ENCODE measurements around the gene ZNF552. TPM values are rescaled to one million over a fixed set of nuclear protein-coding genes. Genes with fewer than 3 reads are reported as not detected.

Gene ZNF552
- total and polyA plus RNA-seq, 2 of the 13 experiments (the other 11 are each of a cell fraction or from before 2014, with no cell fraction given), result 8.1 to 16.6 TPM

DNA sequence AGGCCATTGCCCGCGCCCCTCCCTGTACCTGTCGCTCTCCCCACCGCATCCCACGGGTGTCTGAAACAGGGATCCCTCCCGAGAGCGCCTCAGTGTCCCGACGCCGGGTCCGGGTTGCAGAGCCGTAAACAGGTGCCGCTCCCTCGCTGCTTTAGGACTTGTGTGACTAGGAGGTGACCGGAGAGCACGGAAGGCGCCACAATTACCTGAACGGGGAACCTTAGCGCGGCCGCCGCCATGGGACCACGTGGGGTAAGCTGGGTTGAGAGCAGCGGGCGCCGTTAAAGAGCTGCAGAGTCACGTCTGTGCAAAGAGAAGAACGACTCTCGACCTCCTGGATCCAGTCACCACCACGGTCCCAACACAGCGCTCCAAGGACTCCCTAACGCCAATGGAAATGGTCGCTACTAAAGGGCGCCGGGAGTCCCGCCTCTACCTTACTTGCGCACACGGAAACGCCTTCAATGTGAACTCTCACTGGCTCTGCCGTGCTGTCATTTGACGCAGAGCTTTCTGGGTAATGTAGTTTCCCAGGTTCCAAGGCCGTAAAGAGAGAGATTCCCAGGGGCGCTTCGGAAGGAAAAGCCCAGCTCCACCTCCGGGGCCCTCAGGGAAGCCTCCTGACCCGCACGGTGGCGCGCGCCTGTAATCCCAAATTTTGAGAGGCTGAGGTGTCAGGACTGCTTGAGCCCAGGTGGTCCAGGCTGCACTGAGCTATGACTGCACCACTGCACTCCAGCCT, at the start of gene ZNF552 (continued):
- peak; percentile 59 for TF ChIP-seq ZEB1 (IDR thresholded peaks at IDR 0.05; ENCODE audit: insufficient replicate concordance, low read depth)
- TF ChIP-seq ZIK1 (CRISPR knock-in tag; IDR thresholded peaks at IDR 0.05; ENCODE audit: borderline replicate concordance, low read depth), result no peak
- TF ChIP-seq, protein P1, sequence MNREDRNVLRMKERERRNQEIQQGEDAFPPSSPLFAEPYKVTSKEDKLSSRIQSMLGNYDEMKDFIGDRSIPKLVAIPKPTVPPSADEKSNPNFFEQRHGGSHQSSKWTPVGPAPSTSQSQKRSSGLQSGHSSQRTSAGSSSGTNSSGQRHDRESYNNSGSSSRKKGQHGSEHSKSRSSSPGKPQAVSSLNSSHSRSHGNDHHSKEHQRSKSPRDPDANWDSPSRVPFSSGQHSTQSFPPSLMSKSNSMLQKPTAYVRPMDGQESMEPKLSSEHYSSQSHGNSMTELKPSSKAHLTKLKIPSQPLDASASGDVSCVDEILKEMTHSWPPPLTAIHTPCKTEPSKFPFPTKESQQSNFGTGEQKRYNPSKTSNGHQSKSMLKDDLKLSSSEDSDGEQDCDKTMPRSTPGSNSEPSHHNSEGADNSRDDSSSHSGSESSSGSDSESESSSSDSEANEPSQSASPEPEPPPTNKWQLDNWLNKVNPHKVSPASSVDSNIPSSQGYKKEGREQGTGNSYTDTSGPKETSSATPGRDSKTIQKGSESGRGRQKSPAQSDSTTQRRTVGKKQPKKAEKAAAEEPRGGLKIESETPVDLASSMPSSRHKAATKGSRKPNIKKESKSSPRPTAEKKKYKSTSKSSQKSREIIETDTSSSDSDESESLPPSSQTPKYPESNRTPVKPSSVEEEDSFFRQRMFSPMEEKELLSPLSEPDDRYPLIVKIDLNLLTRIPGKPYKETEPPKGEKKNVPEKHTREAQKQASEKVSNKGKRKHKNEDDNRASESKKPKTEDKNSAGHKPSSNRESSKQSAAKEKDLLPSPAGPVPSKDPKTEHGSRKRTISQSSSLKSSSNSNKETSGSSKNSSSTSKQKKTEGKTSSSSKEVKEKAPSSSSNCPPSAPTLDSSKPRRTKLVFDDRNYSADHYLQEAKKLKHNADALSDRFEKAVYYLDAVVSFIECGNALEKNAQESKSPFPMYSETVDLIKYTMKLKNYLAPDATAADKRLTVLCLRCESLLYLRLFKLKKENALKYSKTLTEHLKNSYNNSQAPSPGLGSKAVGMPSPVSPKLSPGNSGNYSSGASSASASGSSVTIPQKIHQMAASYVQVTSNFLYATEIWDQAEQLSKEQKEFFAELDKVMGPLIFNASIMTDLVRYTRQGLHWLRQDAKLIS (CRISPR knock-in tag; IDR thresholded peaks at IDR 0.05), result no peak
- TF ChIP-seq, protein P2, sequence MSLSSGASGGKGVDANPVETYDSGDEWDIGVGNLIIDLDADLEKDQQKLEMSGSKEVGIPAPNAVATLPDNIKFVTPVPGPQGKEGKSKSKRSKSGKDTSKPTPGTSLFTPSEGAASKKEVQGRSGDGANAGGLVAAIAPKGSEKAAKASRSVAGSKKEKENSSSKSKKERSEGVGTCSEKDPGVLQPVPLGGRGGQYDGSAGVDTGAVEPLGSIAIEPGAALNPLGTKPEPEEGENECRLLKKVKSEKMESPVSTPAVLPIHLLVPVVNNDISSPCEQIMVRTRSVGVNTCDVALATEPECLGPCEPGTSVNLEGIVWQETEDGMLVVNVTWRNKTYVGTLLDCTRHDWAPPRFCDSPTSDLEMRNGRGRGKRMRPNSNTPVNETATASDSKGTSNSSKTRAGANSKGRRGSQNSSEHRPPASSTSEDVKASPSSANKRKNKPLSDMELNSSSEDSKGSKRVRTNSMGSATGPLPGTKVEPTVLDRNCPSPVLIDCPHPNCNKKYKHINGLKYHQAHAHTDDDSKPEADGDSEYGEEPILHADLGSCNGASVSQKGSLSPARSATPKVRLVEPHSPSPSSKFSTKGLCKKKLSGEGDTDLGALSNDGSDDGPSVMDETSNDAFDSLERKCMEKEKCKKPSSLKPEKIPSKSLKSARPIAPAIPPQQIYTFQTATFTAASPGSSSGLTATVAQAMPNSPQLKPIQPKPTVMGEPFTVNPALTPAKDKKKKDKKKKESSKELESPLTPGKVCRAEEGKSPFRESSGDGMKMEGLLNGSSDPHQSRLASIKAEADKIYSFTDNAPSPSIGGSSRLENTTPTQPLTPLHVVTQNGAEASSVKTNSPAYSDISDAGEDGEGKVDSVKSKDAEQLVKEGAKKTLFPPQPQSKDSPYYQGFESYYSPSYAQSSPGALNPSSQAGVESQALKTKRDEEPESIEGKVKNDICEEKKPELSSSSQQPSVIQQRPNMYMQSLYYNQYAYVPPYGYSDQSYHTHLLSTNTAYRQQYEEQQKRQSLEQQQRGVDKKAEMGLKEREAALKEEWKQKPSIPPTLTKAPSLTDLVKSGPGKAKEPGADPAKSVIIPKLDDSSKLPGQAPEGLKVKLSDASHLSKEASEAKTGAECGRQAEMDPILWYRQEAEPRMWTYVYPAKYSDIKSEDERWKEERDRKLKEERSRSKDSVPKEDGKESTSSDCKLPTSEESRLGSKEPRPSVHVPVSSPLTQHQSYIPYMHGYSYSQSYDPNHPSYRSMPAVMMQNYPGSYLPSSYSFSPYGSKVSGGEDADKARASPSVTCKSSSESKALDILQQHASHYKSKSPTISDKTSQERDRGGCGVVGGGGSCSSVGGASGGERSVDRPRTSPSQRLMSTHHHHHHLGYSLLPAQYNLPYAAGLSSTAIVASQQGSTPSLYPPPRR (CRISPR knock-in tag; IDR thresholded peaks at IDR 0.05; ENCODE audit: borderline replicate concordance), result 0 out of 2 replicates have a peak, but pooled peaks have one; percentile 7
- TF ChIP-seq ZMYM4 (CRISPR knock-in tag; IDR thresholded peaks at IDR 0.05), result peak; percentile 25
- peak; percentile 11; the same call in 1 of the 2 replicates for TF ChIP-seq MIXL1 (CRISPR knock-in tag; IDR thresholded peaks at IDR 0.05)
- TF ChIP-seq, protein P3, sequence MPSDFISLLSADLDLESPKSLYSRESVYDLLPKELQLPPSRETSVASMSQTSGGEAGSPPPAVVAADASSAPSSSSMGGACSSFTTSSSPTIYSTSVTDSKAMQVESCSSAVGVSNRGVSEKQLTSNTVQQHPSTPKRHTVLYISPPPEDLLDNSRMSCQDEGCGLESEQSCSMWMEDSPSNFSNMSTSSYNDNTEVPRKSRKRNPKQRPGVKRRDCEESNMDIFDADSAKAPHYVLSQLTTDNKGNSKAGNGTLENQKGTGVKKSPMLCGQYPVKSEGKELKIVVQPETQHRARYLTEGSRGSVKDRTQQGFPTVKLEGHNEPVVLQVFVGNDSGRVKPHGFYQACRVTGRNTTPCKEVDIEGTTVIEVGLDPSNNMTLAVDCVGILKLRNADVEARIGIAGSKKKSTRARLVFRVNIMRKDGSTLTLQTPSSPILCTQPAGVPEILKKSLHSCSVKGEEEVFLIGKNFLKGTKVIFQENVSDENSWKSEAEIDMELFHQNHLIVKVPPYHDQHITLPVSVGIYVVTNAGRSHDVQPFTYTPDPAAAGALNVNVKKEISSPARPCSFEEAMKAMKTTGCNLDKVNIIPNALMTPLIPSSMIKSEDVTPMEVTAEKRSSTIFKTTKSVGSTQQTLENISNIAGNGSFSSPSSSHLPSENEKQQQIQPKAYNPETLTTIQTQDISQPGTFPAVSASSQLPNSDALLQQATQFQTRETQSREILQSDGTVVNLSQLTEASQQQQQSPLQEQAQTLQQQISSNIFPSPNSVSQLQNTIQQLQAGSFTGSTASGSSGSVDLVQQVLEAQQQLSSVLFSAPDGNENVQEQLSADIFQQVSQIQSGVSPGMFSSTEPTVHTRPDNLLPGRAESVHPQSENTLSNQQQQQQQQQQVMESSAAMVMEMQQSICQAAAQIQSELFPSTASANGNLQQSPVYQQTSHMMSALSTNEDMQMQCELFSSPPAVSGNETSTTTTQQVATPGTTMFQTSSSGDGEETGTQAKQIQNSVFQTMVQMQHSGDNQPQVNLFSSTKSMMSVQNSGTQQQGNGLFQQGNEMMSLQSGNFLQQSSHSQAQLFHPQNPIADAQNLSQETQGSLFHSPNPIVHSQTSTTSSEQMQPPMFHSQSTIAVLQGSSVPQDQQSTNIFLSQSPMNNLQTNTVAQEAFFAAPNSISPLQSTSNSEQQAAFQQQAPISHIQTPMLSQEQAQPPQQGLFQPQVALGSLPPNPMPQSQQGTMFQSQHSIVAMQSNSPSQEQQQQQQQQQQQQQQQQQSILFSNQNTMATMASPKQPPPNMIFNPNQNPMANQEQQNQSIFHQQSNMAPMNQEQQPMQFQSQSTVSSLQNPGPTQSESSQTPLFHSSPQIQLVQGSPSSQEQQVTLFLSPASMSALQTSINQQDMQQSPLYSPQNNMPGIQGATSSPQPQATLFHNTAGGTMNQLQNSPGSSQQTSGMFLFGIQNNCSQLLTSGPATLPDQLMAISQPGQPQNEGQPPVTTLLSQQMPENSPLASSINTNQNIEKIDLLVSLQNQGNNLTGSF (CRISPR knock-in tag; IDR thresholded peaks at IDR 0.05), result no peak
- TF ChIP-seq ZMYM2 (CRISPR knock-in tag; IDR thresholded peaks at IDR 0.05), result no peak
- TF ChIP-seq SMAD9 (CRISPR knock-in tag; IDR thresholded peaks at IDR 0.05), result no peak
- TF ChIP-seq, protein P4, sequence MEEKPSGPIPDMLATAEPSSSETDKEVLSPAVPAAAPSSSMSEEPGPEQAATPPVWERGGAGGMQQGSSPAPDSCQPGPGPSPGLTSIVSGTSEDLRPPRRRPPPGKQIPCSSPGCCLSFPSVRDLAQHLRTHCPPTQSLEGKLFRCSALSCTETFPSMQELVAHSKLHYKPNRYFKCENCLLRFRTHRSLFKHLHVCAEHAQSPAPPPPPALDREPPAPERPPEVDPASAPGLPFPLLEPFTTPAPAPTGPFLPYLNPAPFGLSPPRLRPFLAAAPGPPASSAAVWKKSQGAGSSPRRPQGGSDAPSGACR (CRISPR knock-in tag; IDR thresholded peaks at IDR 0.05), result 0 out of 2 replicates have a peak, but pooled peaks have one; percentile 40
- 0 out of 2 replicates have a peak, but pooled peaks have one; percentile 16 for TF ChIP-seq ZNF136 (CRISPR knock-in tag; IDR thresholded peaks at IDR 0.05; ENCODE audit: low read depth)
- no peak for TF ChIP-seq SATB2 (CRISPR knock-in tag; IDR thresholded peaks at IDR 0.05)
- TF ChIP-seq BRCA1 (CRISPR knock-in tag; IDR thresholded peaks at IDR 0.05), result 0 out of 2 replicates have a peak, but pooled peaks have one; percentile 52
- TF ChIP-seq ARID2 (CRISPR knock-in tag; IDR thresholded peaks at IDR 0.05; ENCODE audit: borderline replicate concordance), result no peak
